Loucy (cell line): Measurements from ENCODE around the gene SLC25A11.

Experiments used
- EZH2phosphoT487 ChIP-seq: fragments of 200-600 bp; IDR thresholded peaks from 2 replicates; pipeline ENCODE4 v1.6.1; 2018; ENCODE audit warnings: antibody characterized with exemption, mild to moderate bottlenecking, moderate library complexity, borderline replicate concordance
- TF ChIP-seq, protein P1 (sequence below): fragments of 200-600 bp; sonication (generic); conservative IDR thresholded peaks from 2 replicates; pipeline ENCODE4 v1.5.1; 2014; ENCODE audit warnings: mild to moderate bottlenecking, antibody characterized with exemption, low read length

DNA sequence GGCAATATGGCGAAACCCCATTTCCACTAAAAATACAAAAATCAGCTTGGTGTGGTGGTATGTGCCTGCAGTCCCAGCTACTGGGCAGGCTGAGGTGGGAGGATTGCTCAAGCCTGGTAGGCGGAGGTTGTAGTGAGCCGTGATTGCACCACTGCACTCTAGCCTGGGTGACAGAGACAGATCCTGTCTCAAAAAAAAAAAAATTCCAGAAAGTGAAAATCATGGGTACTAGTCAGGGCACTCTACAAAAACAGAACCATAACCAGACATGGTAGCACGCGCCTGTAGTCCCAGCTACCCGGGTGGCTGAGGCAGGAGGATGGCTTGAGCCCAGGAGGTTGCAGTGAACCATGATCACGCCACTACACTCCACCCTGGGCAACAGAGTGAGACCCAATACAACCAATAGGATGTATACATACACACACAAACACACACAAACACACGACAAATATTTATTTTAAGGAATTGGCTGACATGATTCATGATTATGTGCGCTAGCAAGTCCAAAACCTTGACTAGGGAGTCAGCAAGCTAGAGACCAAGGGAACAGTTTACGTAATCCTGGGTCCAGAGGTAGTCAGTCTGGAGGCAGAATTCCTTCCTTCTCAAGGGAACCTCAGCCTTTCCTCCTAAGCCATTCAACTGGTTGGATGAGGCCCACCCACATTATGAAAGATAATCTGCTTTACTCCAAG lies 19.3 kb downstream of the SLC25A11 start:
- TF ChIP-seq EZH2phosphoT487 = no peak
- TF ChIP-seq, protein P1, sequence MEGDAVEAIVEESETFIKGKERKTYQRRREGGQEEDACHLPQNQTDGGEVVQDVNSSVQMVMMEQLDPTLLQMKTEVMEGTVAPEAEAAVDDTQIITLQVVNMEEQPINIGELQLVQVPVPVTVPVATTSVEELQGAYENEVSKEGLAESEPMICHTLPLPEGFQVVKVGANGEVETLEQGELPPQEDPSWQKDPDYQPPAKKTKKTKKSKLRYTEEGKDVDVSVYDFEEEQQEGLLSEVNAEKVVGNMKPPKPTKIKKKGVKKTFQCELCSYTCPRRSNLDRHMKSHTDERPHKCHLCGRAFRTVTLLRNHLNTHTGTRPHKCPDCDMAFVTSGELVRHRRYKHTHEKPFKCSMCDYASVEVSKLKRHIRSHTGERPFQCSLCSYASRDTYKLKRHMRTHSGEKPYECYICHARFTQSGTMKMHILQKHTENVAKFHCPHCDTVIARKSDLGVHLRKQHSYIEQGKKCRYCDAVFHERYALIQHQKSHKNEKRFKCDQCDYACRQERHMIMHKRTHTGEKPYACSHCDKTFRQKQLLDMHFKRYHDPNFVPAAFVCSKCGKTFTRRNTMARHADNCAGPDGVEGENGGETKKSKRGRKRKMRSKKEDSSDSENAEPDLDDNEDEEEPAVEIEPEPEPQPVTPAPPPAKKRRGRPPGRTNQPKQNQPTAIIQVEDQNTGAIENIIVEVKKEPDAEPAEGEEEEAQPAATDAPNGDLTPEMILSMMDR = no peak
